Measurements from ENCODE around the gene MORC1.
A peak's percentile ranks its signal among the peaks of the same experiment; 100 is the strongest.

MORC1 gene

GRCh38 chr3:109131276-109131675 is 13.3 kb upstream of the MORC1 start:
- TF ChIP-seq CTCF (IDR thresholded peaks at IDR 0.05; ENCODE audit: low read depth, low read length, missing control alignments) = no peak
- in situ Hi-C loops (cut with HindIII; ENCODE audit: low sequenced_read_pairs) = no loop called here
- no peak overlapping the region for H3K4me3 ChIP-seq (ENCODE audit: low read depth, low read length)
- no peak for DNase-seq (ENCODE audit: low read depth)

GRCh38 chr3:109127553-109127952 is 9.6 kb upstream of the MORC1 start:
- DNase-seq (ENCODE audit: low read depth) = no peak
- no peak overlapping the region for H3K4me3 ChIP-seq (ENCODE audit: low read depth, low read length)
- no peak for TF ChIP-seq CTCF (IDR thresholded peaks at IDR 0.05; ENCODE audit: low read depth, low read length, missing control alignments)
- in situ Hi-C loops (cut with HindIII; ENCODE audit: low sequenced_read_pairs) = no loop called here

GRCh38 chr3:109125902-109126301 is 8.0 kb upstream of the MORC1 start:
- in situ Hi-C loops (cut with HindIII; ENCODE audit: low sequenced_read_pairs) = no loop called here
- DNase-seq (ENCODE audit: low read depth) = no peak
- TF ChIP-seq CTCF (IDR thresholded peaks at IDR 0.05; ENCODE audit: low read depth, low read length, missing control alignments) = no peak
- no peak overlapping the region for H3K4me3 ChIP-seq (ENCODE audit: low read depth, low read length)

- no peak overlapping the region for H3K4me3 ChIP-seq (ENCODE audit: low read depth, low read length)
- DNase-seq (ENCODE audit: low read depth) = no peak
- in situ Hi-C loops (cut with HindIII; ENCODE audit: low sequenced_read_pairs) = no loop called here
- TF ChIP-seq CTCF (IDR thresholded peaks at IDR 0.05; ENCODE audit: low read depth, low read length, missing control alignments) = no peak
These were observed 4.8 kb upstream of the MORC1 start for GRCh38 chr3:109122690-109123089.

GRCh38 chr3:109118584-109118983 is 650 bp upstream of the MORC1 start:
- H3K4me3 ChIP-seq (ENCODE audit: low read depth, low read length) = no peak overlapping the region
- in situ Hi-C loops (cut with HindIII; ENCODE audit: low sequenced_read_pairs) = no loop called here
- no peak for TF ChIP-seq CTCF (IDR thresholded peaks at IDR 0.05; ENCODE audit: low read depth, low read length, missing control alignments)

GRCh38 chr3:109116031-109116430 is 1.9 kb downstream of the MORC1 start:
- in situ Hi-C loops (cut with HindIII; ENCODE audit: low sequenced_read_pairs) = no loop called here
- TF ChIP-seq CTCF (IDR thresholded peaks at IDR 0.05; ENCODE audit: low read depth, low read length, missing control alignments) = no peak
- DNase-seq (ENCODE audit: low read depth) = peak; percentile 8
- H3K4me3 ChIP-seq (ENCODE audit: low read depth, low read length) = no peak overlapping the region

More at GRCh38 chr3:109118584-109118983, 650 bp upstream of the MORC1 start:
- DNase-seq (ENCODE audit: low read depth) = no peak

DNA sequence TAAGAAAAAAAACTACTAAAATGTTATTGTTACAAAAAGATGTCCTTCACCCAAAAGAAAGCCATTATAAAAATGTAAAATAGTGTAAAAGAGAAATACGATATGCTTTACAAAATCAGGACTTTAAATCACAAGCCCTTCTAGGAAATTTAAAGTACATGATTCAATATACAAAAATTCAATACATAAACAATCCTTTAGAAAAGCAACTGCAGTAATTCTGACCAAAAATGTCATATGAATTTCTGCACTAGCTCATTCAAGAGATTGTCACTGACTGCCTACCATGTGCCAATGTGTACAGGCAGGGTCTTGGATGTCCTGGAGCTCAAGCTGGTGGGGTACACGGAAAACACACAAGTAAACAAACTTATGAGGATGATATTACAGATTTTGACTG is 2.5 kb downstream of the MORC1 start:
- no peak for DNase-seq (ENCODE audit: low read depth)
- no peak for TF ChIP-seq CTCF (IDR thresholded peaks at IDR 0.05; ENCODE audit: low read depth, low read length, missing control alignments)
- in situ Hi-C loops (cut with HindIII; ENCODE audit: low sequenced_read_pairs) = no loop called here

More for the DNA sequence above, 2.5 kb downstream of the MORC1 start:
- no peak overlapping the region for H3K4me3 ChIP-seq (ENCODE audit: low read depth, low read length)
